HCT116 (cell line): ENCODE measurements around the gene KCNK4. TPM values are rescaled to one million over a fixed set of nuclear protein-coding genes. Genes with fewer than 3 reads are reported as not detected.

ENCODE experiments used
- ATAC-seq: fragments of 200-7000 bp; cut with Tn5 transposase; 2 replicates; pipeline ENCODE4 v1.9.1; 2020; ENCODE audit warnings: mild to moderate bottlenecking, moderate library complexity
- BruUV-seq: library from RNA; stranded (reverse); fragments of 400-500 nt; replicated peaks from 2 replicates; lab custom pipeline; 2021; lab: Mats Ljungman, UMichigan
- CTCF ChIA-PET: fragments of 300-600 bp; sonication (Branson Sonifier 250); formaldehyde crosslinking; loops from one replicate; lab custom pipeline; 2021; ENCODE audit warnings: antibody characterized with exemption; lab: Charles Lee
- POLR2A ChIA-PET: fragments of 300-600, 350-600 bp; sonication (Branson Sonifier 250); formaldehyde crosslinking; loops from one replicate; lab custom pipeline; 2021; ENCODE audit warnings: antibody characterized with exemption; lab: Charles Lee
- RAD21 ChIA-PET, 2 experiments: fragments of 300-600 bp; sonication (Branson Sonifier 250); formaldehyde crosslinking; loops; one replicate each; lab custom pipeline; 2023; ENCODE audit warnings: low total read pairs in 2 of 2; ENCODE audit not compliant: uncharacterized antibody in 2 of 2, unreplicated experiment in 2 of 2, low non-redundant PET in 1 of 2; lab: Charles Lee
- DNase-seq: peaks from one replicate; pipeline ENCODE4 v3.0.0-alpha.2; 2010; ENCODE audit warnings: low read depth, low spot score
- H2AFZ ChIP-seq: fragments of 200-600 bp; shearing (Covaris generic), sonication (generic); 2 replicates; pipeline ENCODE4 v1.6.1; 2017; ENCODE audit warnings: low read depth, mixed run types, mixed read lengths, antibody characterized with exemption, low read length; ENCODE audit not compliant: poor library complexity, severe bottlenecking
- H3K27ac ChIP-seq: 2 replicates; pipeline ENCODE4 v1.5.1; 2012; ENCODE audit warnings: low read depth, low read length
- H3K27me3 ChIP-seq: fragments of 200-600 bp; sonication (generic); 2 replicates; pipeline ENCODE4 v1.6.1; 2016; ENCODE audit warnings: mixed run types, low read length, mixed read lengths; ENCODE audit not compliant: insufficient read depth
- H3K36me3 ChIP-seq, 2 experiments: fragments of 200-500 bp in 1 of 2; fragments of 200-600 bp in 1 of 2; sonication (Bioruptor generic) in 1 of 2; sonication (generic) in 1 of 2; 2 replicates each; pipeline versions ENCODE4 v1.5.1 to v1.6.1; 2014 to 2016; ENCODE audit warnings: low read length in 2 of 2, inconsistent platforms in 1 of 2, mixed read lengths in 1 of 2, mixed run types in 1 of 2; ENCODE audit not compliant: insufficient read depth in 2 of 2, control insufficient read depth in 1 of 2
- H3K4me1 ChIP-seq, 2 experiments: fragments of 200-600 bp in 1 of 2; sonication (generic) in 1 of 2; 2 replicates each; pipeline versions ENCODE4 v1.5.1 to v1.6.1; 2012 to 2017; ENCODE audit warnings: low read length in 2 of 2, inconsistent platforms in 1 of 2, mild to moderate bottlenecking in 1 of 2, mixed read lengths in 1 of 2, mixed run types in 1 of 2, moderate library complexity in 1 of 2; ENCODE audit not compliant: insufficient read depth in 2 of 2, control insufficient read depth in 1 of 2
- H3K4me2 ChIP-seq: fragments of 200-600 bp; sonication (generic); 2 replicates; pipeline ENCODE4 v1.6.1; 2017; ENCODE audit warnings: mixed run types, low read length, mixed read lengths
- H3K4me3 ChIP-seq, 2 experiments: fragments of 200-600 bp in 1 of 2; sonication (generic) in 1 of 2; replicated peaks in 1 of 2; 2 replicates each; pipeline ENCODE4 v1.5.1; 2011 to 2016; ENCODE audit warnings: low read length in 2 of 2, control low read depth in 1 of 2, low read depth in 1 of 2, mild to moderate bottlenecking in 1 of 2, mixed read lengths in 1 of 2, mixed run types in 1 of 2
- H3K79me2 ChIP-seq: fragments of 200-600 bp; sonication (generic); 2 replicates; pipeline ENCODE4 v1.6.1; 2017; ENCODE audit warnings: mild to moderate bottlenecking, mixed run types, low read length, moderate library complexity, mixed read lengths; ENCODE audit not compliant: insufficient read depth
- H3K9ac ChIP-seq: fragments of 200-600 bp; sonication (generic); 2 replicates; pipeline ENCODE4 v1.6.1; 2016; ENCODE audit warnings: low read length, mixed read lengths
- H3K9me2 ChIP-seq: fragments of 200-600 bp; sonication (generic), shearing (Covaris generic); 2 replicates; pipeline ENCODE4 v1.6.1; 2017; ENCODE audit warnings: mixed run types, mild to moderate bottlenecking, moderate library complexity; ENCODE audit not compliant: insufficient read depth
- H3K9me3 ChIP-seq, 2 experiments: fragments of 200-500 bp in 1 of 2; fragments of 200-600 bp in 1 of 2; sonication (Bioruptor generic) in 1 of 2; sonication (generic) in 1 of 2; 2 replicates each; pipeline ENCODE4 v1.6.1; 2014 to 2017; ENCODE audit warnings: low read length in 2 of 2, mixed read lengths in 2 of 2, inconsistent platforms in 1 of 2, low read depth in 1 of 2, mild to moderate bottlenecking in 1 of 2, mixed run types in 1 of 2, moderate library complexity in 1 of 2; ENCODE audit not compliant: control insufficient read depth in 1 of 2, insufficient read depth in 1 of 2
- H4K20me1 ChIP-seq: fragments of 200-600 bp; sonication (generic), shearing (Covaris generic); 2 replicates; pipeline ENCODE4 v1.6.1; 2017; ENCODE audit warnings: mixed run types, mild to moderate bottlenecking, moderate library complexity; ENCODE audit not compliant: insufficient read depth
- CBX3 ChIP-seq: IDR thresholded peaks from 2 replicates; pipeline ENCODE4 v1.6.1; 2012; ENCODE audit warnings: low read depth
- CEBPB ChIP-seq: IDR thresholded peaks from 2 replicates; pipeline ENCODE4 v1.6.1; 2012; ENCODE audit warnings: low read depth
- CTCF ChIP-seq, 3 experiments: fragments of 200-600 bp in 1 of 3; sonication (generic) in 1 of 3; IDR thresholded peaks in 2 of 3; conservative IDR thresholded peaks in 1 of 3; 2 replicates each; pipeline ENCODE4 v1.5.1; 2012 to 2017; ENCODE audit warnings: low read depth in 2 of 3, low read length in 2 of 3, antibody characterized with exemption in 1 of 3, borderline replicate concordance in 1 of 3, control low read depth in 1 of 3, mild to moderate bottlenecking in 1 of 3, mixed read lengths in 1 of 3, mixed run types in 1 of 3, moderate library complexity in 1 of 3; ENCODE audit not compliant: insufficient read depth in 1 of 3
- EGR1 ChIP-seq: IDR thresholded peaks from 2 replicates; pipeline ENCODE4 v1.6.1; 2012; ENCODE audit warnings: low read depth
- MAX ChIP-seq: IDR thresholded peaks from 2 replicates; pipeline ENCODE4 v1.6.1; 2012
- POLR2A ChIP-seq: IDR thresholded peaks from 2 replicates; pipeline ENCODE4 v1.7.0; 2011; ENCODE audit warnings: borderline replicate concordance; ENCODE audit not compliant: insufficient read depth, insufficient read length; ENCODE audit errors: extremely low read depth
- POLR2AphosphoS5 ChIP-seq: IDR thresholded peaks from 2 replicates; pipeline ENCODE4 v1.6.1; 2011; ENCODE audit warnings: mild to moderate bottlenecking, low read depth, low read length, moderate library complexity
- SIN3A ChIP-seq: IDR thresholded peaks from 2 replicates; pipeline ENCODE4 v1.6.1; 2012; ENCODE audit warnings: low read depth
- SP1 ChIP-seq: IDR thresholded peaks from 2 replicates; pipeline ENCODE4 v1.6.1; 2012; ENCODE audit warnings: low read depth
- SRF ChIP-seq: IDR thresholded peaks from 2 replicates; pipeline ENCODE4 v1.6.1; 2012; ENCODE audit warnings: low read depth
- TCF7L2 ChIP-seq: IDR thresholded peaks from 2 replicates; pipeline ENCODE4 v1.7.0; 2011; ENCODE audit warnings: borderline replicate concordance, inconsistent platforms; ENCODE audit not compliant: insufficient read depth, insufficient read length; ENCODE audit errors: extremely low read depth
- ZFX ChIP-seq: fragments of 450-650 bp; IDR thresholded peaks from 2 replicates; pipeline ENCODE4 v1.6.1; 2017
- ZNF274 ChIP-seq: fragments of 200-500 bp; sonication (Bioruptor generic); IDR thresholded peaks from 2 replicates; pipeline ENCODE4 v1.6.1; 2014; ENCODE audit warnings: mild to moderate bottlenecking, low read depth, low read length, inconsistent platforms
- intact Hi-C: fragments of 100-400 bp; cut with micrococcal nuclease; formaldehyde crosslinking; loops from 2 replicates; pipeline ENCODE4 v1.10.0; 2022
- total RNA-seq: library from RNA; stranded (reverse); gene quantifications from one replicate; pipeline ENCODE4 v1.2.1, GENCODE V29; 2021; ENCODE audit not compliant: unreplicated experiment
- TF ChIP-seq, protein P1 (sequence below): IDR thresholded peaks from 2 replicates; pipeline ENCODE4 v1.6.1; 2011; ENCODE audit warnings: mild to moderate bottlenecking, low read length, moderate library complexity; ENCODE audit not compliant: insufficient replicate concordance; ENCODE audit errors: extremely low read depth

Gene KCNK4
- total RNA-seq, 1 experiment from 2014 or later: not detected

DNA sequence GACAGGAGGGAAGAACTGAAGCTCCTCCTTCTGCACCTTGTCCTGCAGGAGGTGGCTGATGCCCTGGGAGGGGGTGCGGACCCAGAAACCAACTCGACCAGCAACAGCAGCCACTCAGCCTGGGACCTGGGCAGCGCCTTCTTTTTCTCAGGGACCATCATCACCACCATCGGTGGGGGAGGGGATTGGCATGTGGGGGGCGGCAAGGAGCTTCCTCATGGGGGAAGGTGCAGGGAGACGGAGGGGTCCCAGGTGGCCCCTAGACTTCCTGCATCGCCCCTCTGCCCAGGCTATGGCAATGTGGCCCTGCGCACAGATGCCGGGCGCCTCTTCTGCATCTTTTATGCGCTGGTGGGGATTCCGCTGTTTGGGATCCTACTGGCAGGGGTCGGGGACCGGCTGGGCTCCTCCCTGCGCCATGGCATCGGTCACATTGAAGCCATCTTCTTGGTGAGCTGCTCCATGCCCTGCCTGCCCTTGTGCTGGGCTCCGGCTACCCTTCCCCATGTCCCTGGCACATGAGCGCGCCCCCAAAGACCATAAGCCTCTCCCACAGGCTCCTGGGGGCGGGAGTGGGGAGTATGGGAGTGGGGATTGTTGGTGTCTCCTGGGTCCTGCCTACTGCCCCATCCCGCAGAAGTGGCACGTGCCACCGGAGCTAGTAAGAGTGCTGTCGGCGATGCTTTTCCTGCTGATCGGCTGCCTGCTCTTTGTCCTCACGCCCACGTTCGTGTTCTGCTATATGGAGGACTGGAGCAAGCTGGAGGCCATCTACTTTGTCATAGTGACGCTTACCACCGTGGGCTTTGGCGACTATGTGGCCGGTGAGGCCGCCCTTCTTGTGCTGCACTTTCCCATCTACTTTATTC lies 6.0 kb downstream of the KCNK4 start:
- CTCF ChIA-PET: interaction anchor here (1.1 kb wide), 1 partner anchor 8 kb away, joined by 3 read pairs; no protein-coding TSS in a partner anchor
- TF ChIP-seq CBX3 (no peak), SIN3A (no peak), POLR2A (no peak), MAX (no peak), ZNF274 (no peak)
- no peak overlapping the region for H3K4me3 ChIP-seq

DNA sequence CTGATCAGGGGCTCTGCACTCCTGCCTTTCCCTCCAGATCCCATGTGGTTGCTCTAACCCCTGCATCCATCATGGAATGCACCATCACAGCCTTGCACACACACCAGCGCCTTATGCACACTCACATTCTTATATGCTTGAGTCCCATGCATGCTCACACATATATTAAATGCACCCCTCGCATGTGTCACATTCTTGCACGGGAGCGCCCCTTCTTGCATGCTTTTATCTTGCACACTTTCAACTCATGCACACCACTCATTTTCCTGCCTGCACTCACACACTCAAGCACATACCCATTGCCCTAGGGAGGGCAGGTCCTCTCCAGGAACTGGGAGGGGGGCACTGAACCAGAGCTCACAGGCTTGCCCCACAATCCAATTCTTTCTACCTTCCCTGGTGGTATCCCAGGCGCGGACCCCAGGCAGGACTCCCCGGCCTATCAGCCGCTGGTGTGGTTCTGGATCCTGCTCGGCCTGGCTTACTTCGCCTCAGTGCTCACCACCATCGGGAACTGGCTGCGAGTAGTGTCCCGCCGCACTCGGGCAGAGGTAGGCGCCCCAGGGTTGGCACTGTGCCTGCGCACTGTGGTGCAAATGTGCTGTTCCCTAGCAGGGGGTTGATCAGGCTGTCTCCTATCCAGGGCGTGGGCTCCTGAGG lies 6.7 kb downstream of the KCNK4 start:
- no peak for DNase-seq
- H3K9me2 ChIP-seq: no peaks in the 10 kb centered on the region
- ATAC-seq: no peak
- no peak overlapping the region for H3K4me2 ChIP-seq
- no peak overlapping the region for H3K9ac ChIP-seq
- no peak overlapping the region for H3K4me3 ChIP-seq
- BruUV-seq: no TSS peak
- intact Hi-C loops: no loop called here
- no peak overlapping the region for H3K27ac ChIP-seq
- H3K9me3 ChIP-seq: no peaks in the 10 kb centered on the region
- no peaks in the 10 kb centered on the region for H4K20me1 ChIP-seq
- no peaks in the 10 kb centered on the region for H3K79me2 ChIP-seq
- POLR2A ChIA-PET: no interaction called here
- H3K4me1 ChIP-seq: peaks cover 0 to 26% of the 10 kb centered on the region in 2 experiments; a peak in 2 of 4 replicates
- H2AFZ ChIP-seq: no peak overlapping the region
- CTCF ChIA-PET: no interaction called here
- TF ChIP-seq CTCF (IDR thresholded peaks at IDR 0.05 in 2 of 3, conservative IDR thresholded peaks at IDR 0.05 in 1 of 3; ENCODE audit: borderline replicate concordance in 1 of 3, insufficient read depth in 1 of 3, low read depth in 2 of 3, low read length in 2 of 3) (no peak), ZFX (no peak), SIN3A (no peak), TCF7L2 (no peak), SP1 (no peak), SRF (no peak), EGR1 (no peak), ZNF274 (no peak), CEBPB (no peak), POLR2AphosphoS5 (no peak), MAX (no peak)
- TF ChIP-seq, protein P1, sequence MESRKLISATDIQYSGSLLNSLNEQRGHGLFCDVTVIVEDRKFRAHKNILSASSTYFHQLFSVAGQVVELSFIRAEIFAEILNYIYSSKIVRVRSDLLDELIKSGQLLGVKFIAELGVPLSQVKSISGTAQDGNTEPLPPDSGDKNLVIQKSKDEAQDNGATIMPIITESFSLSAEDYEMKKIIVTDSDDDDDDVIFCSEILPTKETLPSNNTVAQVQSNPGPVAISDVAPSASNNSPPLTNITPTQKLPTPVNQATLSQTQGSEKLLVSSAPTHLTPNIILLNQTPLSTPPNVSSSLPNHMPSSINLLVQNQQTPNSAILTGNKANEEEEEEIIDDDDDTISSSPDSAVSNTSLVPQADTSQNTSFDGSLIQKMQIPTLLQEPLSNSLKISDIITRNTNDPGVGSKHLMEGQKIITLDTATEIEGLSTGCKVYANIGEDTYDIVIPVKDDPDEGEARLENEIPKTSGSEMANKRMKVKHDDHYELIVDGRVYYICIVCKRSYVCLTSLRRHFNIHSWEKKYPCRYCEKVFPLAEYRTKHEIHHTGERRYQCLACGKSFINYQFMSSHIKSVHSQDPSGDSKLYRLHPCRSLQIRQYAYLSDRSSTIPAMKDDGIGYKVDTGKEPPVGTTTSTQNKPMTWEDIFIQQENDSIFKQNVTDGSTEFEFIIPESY: no peak
- no peaks in the 10 kb centered on the region for H3K27me3 ChIP-seq
- RAD21 ChIA-PET: no interaction called here
- no peaks in the 10 kb centered on the region for H3K36me3 ChIP-seq

More for the DNA sequence above, 6.0 kb downstream of the KCNK4 start:
- ChIA-PET POLR2A (no interaction called here), RAD21 (no interaction called here)
- DNase-seq (no peak), ATAC-seq (no peak)
- Histone ChIP-seq H3K9me2 (no peaks in the 10 kb centered on the region), H3K9me3 (no peaks in the 10 kb centered on the region), H2AFZ (no peak overlapping the region), H3K79me2 (no peaks in the 10 kb centered on the region), H3K4me2 (no peak overlapping the region), H4K20me1 (no peaks in the 10 kb centered on the region), H3K4me1 (peaks cover 0 to 26% of the 10 kb centered on the region in 2 experiments; a peak in 2 of 4 replicates), H3K27ac (no peak overlapping the region), H3K9ac (no peak overlapping the region), H3K27me3 (no peaks in the 10 kb centered on the region), H3K36me3 (no peaks in the 10 kb centered on the region)
- intact Hi-C loops: no loop called here
- BruUV-seq: no TSS peak
